Neuronal stem cell (in vitro differentiated cells): Measurements from ENCODE around the gene FAM107B.

Source experiments
- DNase-seq: peaks from one replicate; pipeline ENCODE4 v3.0.0-alpha.2; 2013; ENCODE audit warnings: low spot score
- H2AFZ ChIP-seq: one replicate; pipeline ENCODE4 v1.6.1; 2013; ENCODE audit warnings: mild to moderate bottlenecking, low read length, inconsistent platforms
- H2AK5ac ChIP-seq: 2 replicates; pipeline ENCODE4 v1.6.1; 2013; ENCODE audit warnings: low read depth, mild to moderate bottlenecking, inconsistent platforms, low read length, moderate library complexity, mixed read lengths
- H2BK120ac ChIP-seq: 2 replicates; pipeline ENCODE4 v1.6.1; 2013; ENCODE audit warnings: low read depth, mild to moderate bottlenecking, inconsistent platforms, low read length, moderate library complexity, mixed read lengths
- H2BK12ac ChIP-seq: one replicate; pipeline ENCODE4 v1.6.1; 2013; ENCODE audit warnings: low read length, inconsistent platforms
- H2BK15ac ChIP-seq: 2 replicates; pipeline ENCODE4 v1.6.1; 2013; ENCODE audit warnings: mild to moderate bottlenecking, low read length, inconsistent platforms, mixed read lengths
- H2BK5ac ChIP-seq: one replicate; pipeline ENCODE4 v1.6.1; 2013; ENCODE audit warnings: inconsistent platforms, mild to moderate bottlenecking, low read length, moderate library complexity
- H3K14ac ChIP-seq: one replicate; pipeline ENCODE4 v1.6.1; 2013; ENCODE audit warnings: low read length, inconsistent platforms
- H3K18ac ChIP-seq: 2 replicates; pipeline ENCODE4 v1.6.1; 2013; ENCODE audit warnings: low read length, inconsistent platforms
- H3K23ac ChIP-seq: 2 replicates; pipeline ENCODE4 v1.6.1; 2013; ENCODE audit warnings: low read depth, mild to moderate bottlenecking, mixed read lengths, low read length, inconsistent platforms; ENCODE audit not compliant: poor library complexity
- H3K27ac ChIP-seq: replicated peaks from 3 replicates; pipeline ENCODE4 v1.5.1; 2013; ENCODE audit warnings: low read length, inconsistent platforms
- H3K27me3 ChIP-seq, 3 experiments: 2 replicates each; pipeline ENCODE4 v1.6.1; 2013; ENCODE audit warnings: low read length in 3 of 3, mild to moderate bottlenecking in 2 of 3, inconsistent platforms in 1 of 3, low read depth in 1 of 3, mixed read lengths in 1 of 3, moderate library complexity in 1 of 3; ENCODE audit not compliant: control insufficient read depth in 3 of 3, insufficient read depth in 3 of 3
- H3K36me3 ChIP-seq, 2 donors: replicated peaks in 1 of 2; 2 replicates each; pipeline ENCODE4 v1.6.1; 2013; ENCODE audit warnings: low read length in 2 of 2; ENCODE audit not compliant: control insufficient read depth in 2 of 2, insufficient read depth in 2 of 2
- H3K4ac ChIP-seq: 2 replicates; pipeline ENCODE4 v1.6.1; 2013; ENCODE audit warnings: inconsistent platforms, mild to moderate bottlenecking, low read length, moderate library complexity
- H3K4me1 ChIP-seq, 2 donors: 1 replicate in 1 of 2; 2 replicates in 1 of 2; pipeline ENCODE4 v1.6.1; 2013; ENCODE audit warnings: low read length in 2 of 2, low read depth in 1 of 2; ENCODE audit not compliant: control insufficient read depth in 2 of 2, insufficient read depth in 1 of 2
- H3K4me2 ChIP-seq: one replicate; pipeline ENCODE4 v1.6.1; 2013; ENCODE audit warnings: mild to moderate bottlenecking, low read length, inconsistent platforms; ENCODE audit not compliant: insufficient read depth, poor library complexity, severe bottlenecking
- H3K4me3 ChIP-seq, 2 donors: 2 replicates each; pipeline ENCODE4 v1.5.1; 2013; ENCODE audit warnings: low read length in 2 of 2, mild to moderate bottlenecking in 2 of 2, inconsistent platforms in 1 of 2, moderate library complexity in 1 of 2
- H3K79me1 ChIP-seq: one replicate; pipeline ENCODE4 v1.6.1; 2013; ENCODE audit warnings: low read depth, mild to moderate bottlenecking, inconsistent platforms, low read length, moderate library complexity
- H3K9ac ChIP-seq: one replicate; pipeline ENCODE4 v1.6.1; 2013; ENCODE audit warnings: mild to moderate bottlenecking, low read depth, low read length, inconsistent platforms; ENCODE audit not compliant: poor library complexity
- H3K9me3 ChIP-seq, 2 donors: replicated peaks in 1 of 2; 2 replicates each; pipeline versions ENCODE3 to v1.6.1; 2013; ENCODE audit warnings: low read length in 2 of 2, mild to moderate bottlenecking in 2 of 2, inconsistent platforms in 1 of 2, low read depth in 1 of 2, mixed read lengths in 1 of 2, moderate library complexity in 1 of 2; ENCODE audit not compliant: control insufficient read depth in 2 of 2, insufficient read depth in 1 of 2
- H4K8ac ChIP-seq: one replicate; pipeline ENCODE4 v1.6.1; 2013; ENCODE audit warnings: low read depth, mild to moderate bottlenecking, inconsistent platforms, low read length, moderate library complexity
- H4K91ac ChIP-seq: one replicate; pipeline ENCODE4 v1.6.1; 2013; ENCODE audit warnings: low read length, low read depth, mild to moderate bottlenecking, inconsistent platforms; ENCODE audit not compliant: poor library complexity
- WGBS, 2 donors: extraction: QIAGEN DNeasy Blood & Tissue Kit; methylation state at CpG; one replicate each; pipeline ENCODE4 v1.1.7; 2013; ENCODE audit warnings: missing lambda C conversion rate in 2 of 2, mixed read lengths in 1 of 2; ENCODE audit not compliant: insufficient read length in 2 of 2, insufficient replicate concordance in 1 of 2; ENCODE audit errors: extremely low coverage in 2 of 2; 5-methylcytosine and 5-hydroxymethylcytosine counted together

Gene FAM107B

GRCh38 chr10:14686356-14686755, 88.3 kb downstream of the FAM107B start:
- Histone ChIP-seq H3K18ac (no peak overlapping the region), H3K27me3 (no peaks in the 10 kb centered on the region), H3K4ac (no peak overlapping the region), H3K23ac (no peak overlapping the region), H3K9me3 (no peaks in the 10 kb centered on the region), H2BK15ac (no peak overlapping the region), H3K14ac (no peak overlapping the region), H2AFZ (no peak overlapping the region), H3K4me1 (peaks cover 0 to 7% of the 10 kb centered on the region in 2 donors), H3K4me2 (no peak overlapping the region), H4K91ac (no peak overlapping the region), H2BK120ac (no peak overlapping the region), H3K79me1 (no peaks in the 10 kb centered on the region), H2BK5ac (no peak overlapping the region), H2AK5ac (no peak overlapping the region), H3K36me3 (no peaks in the 10 kb centered on the region), H3K27ac (no peak overlapping the region), H2BK12ac (no peak overlapping the region), H4K8ac (no peak overlapping the region), H3K4me3 (no peak overlapping the region), H3K9ac (no peak overlapping the region)
- no CpG with 5 or more reads among the region's 5 CpGs for WGBS, 2 donors
- DNase-seq, result no peak

DNA sequence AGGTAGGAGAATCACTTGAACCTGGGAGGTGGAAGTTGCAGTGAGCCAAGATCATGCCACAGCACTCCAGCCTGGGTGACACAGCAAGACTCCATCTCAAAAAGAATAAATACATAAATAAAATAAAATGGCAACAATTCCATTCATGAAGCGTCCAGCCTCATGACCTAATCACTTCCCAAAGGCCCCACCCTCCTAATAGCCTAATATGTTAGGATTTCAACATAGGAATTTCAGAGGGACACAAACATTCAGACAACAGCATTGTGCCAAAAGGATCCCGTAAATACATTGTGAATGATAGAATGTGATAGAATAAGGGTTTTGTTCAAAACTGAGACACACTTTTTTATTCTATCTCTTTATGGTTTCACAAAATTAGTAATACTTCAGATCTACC, 90.3 kb downstream of the FAM107B start:
- H3K23ac ChIP-seq, result no peak overlapping the region
- no CpG with 5 or more reads among the region's 2 CpGs for WGBS, 2 donors
- H3K27ac ChIP-seq, result no peak overlapping the region
- no peak overlapping the region for H3K18ac ChIP-seq
- no peak overlapping the region for H3K9ac ChIP-seq
- H3K36me3 ChIP-seq, result no peaks in the 10 kb centered on the region
- peaks cover 0 to 7% of the 10 kb centered on the region in 2 donors for H3K4me1 ChIP-seq
- H3K4me3 ChIP-seq, result no peak overlapping the region
- no peak overlapping the region for H2AFZ ChIP-seq
- no peak overlapping the region for H2BK15ac ChIP-seq
- DNase-seq, result no peak
- no peak overlapping the region for H4K8ac ChIP-seq
- H2BK12ac ChIP-seq, result no peak overlapping the region
- H3K27me3 ChIP-seq, result no peaks in the 10 kb centered on the region
- H2BK120ac ChIP-seq, result no peak overlapping the region
- no peaks in the 10 kb centered on the region for H3K9me3 ChIP-seq
- no peak overlapping the region for H4K91ac ChIP-seq
- no peak overlapping the region for H3K4ac ChIP-seq
- H3K14ac ChIP-seq, result no peak overlapping the region
- no peak overlapping the region for H3K4me2 ChIP-seq
- no peaks in the 10 kb centered on the region for H3K79me1 ChIP-seq
- no peak overlapping the region for H2BK5ac ChIP-seq
- no peak overlapping the region for H2AK5ac ChIP-seq

GRCh38 chr10:14683256-14683655, 91.4 kb downstream of the FAM107B start:
- DNase-seq, result no peak
- Histone ChIP-seq H3K36me3 (no peaks in the 10 kb centered on the region), H4K8ac (no peak overlapping the region), H3K4me2 (no peak overlapping the region), H2BK5ac (no peak overlapping the region), H3K4me1 (peaks cover 0 to 3% of the 10 kb centered on the region in 2 donors), H3K4ac (no peak overlapping the region), H2BK12ac (no peak overlapping the region), H2BK120ac (no peak overlapping the region), H3K18ac (no peak overlapping the region), H4K91ac (no peak overlapping the region), H3K27me3 (no peaks in the 10 kb centered on the region), H2AFZ (no peak overlapping the region), H3K79me1 (no peaks in the 10 kb centered on the region), H3K27ac (no peak overlapping the region), H3K9me3 (no peaks in the 10 kb centered on the region), H2AK5ac (no peak overlapping the region), H2BK15ac (no peak overlapping the region), H3K4me3 (no peak overlapping the region), H3K23ac (no peak overlapping the region), H3K9ac (no peak overlapping the region), H3K14ac (no peak overlapping the region)
- no CpG with 5 or more reads among the region's 6 CpGs for WGBS, 2 donors

DNA sequence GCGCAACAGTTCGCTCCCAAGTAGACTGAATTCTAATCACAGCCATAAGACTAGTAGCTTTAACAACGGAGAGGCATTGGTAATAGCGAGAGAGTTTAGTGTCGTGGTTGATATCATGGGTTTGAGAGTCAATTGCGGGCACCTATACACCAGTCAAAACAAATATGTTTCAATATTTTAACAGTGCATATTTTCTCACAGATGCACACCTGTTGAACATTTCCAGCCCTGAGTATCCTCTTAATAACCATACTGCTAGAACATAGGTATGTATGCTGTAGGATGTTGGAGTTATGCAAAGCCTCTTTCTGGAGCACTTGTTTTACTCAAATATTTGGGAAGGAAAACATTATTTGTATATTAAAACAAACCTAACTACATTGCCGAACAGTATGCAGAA, 92.9 kb downstream of the FAM107B start:
- H2BK12ac ChIP-seq, result no peak overlapping the region
- no peaks in the 10 kb centered on the region for H3K36me3 ChIP-seq
- DNase-seq, result no peak
- H2BK5ac ChIP-seq, result no peak overlapping the region
- no peak overlapping the region for H2AFZ ChIP-seq
- no peak overlapping the region for H3K18ac ChIP-seq
- no peak overlapping the region for H4K8ac ChIP-seq
- H3K9me3 ChIP-seq, result no peaks in the 10 kb centered on the region
- no peak overlapping the region for H3K27ac ChIP-seq
- no peak overlapping the region for H4K91ac ChIP-seq
- no peak overlapping the region for H2BK120ac ChIP-seq
- no peak overlapping the region for H2AK5ac ChIP-seq
- H3K23ac ChIP-seq, result no peak overlapping the region
- no peak overlapping the region for H3K4me3 ChIP-seq
- no peaks in the 10 kb centered on the region for H3K4me1 ChIP-seq
- H3K4ac ChIP-seq, result no peak overlapping the region
- no peak overlapping the region for H3K14ac ChIP-seq
- no peaks in the 10 kb centered on the region for H3K27me3 ChIP-seq
- H3K79me1 ChIP-seq, result no peaks in the 10 kb centered on the region
- no peak overlapping the region for H2BK15ac ChIP-seq
- WGBS, 2 donors, result no CpG with 5 or more reads among the region's 7 CpGs
- H3K9ac ChIP-seq, result no peak overlapping the region
- H3K4me2 ChIP-seq, result no peak overlapping the region
